SK-N-MC (cell line): ENCODE results near the gene DSP.

Experiments
- DNase-seq: peaks from one replicate; pipeline ENCODE4 v3.0.0-alpha.2; 2011; ENCODE audit warnings: low read depth, low spot score
- H3K27ac ChIP-seq: fragments of 200-600 bp; sonication (generic); 2 replicates; pipeline ENCODE4 v1.5.1; 2016; ENCODE audit warnings: mixed run types
- H3K36me3 ChIP-seq: fragments of 200-600 bp; sonication (generic); 2 replicates; pipeline ENCODE4 v1.6.1; 2017; ENCODE audit warnings: antibody characterized with exemption, low read length, mixed read lengths; ENCODE audit not compliant: insufficient read depth
- H3K4me3 ChIP-seq: fragments of 200-600 bp; sonication (generic); 2 replicates; pipeline ENCODE4 v1.5.1; 2016
- H3K9ac ChIP-seq: fragments of 200-600 bp; sonication (generic); 2 replicates; pipeline ENCODE4 v1.8.0; 2017; ENCODE audit warnings: mixed run types, mixed read lengths; ENCODE audit not compliant: insufficient read length
- H3K9me3 ChIP-seq: fragments of 200-600 bp; sonication (generic); 2 replicates; pipeline ENCODE4 v1.6.1; 2017; ENCODE audit warnings: low read depth, mild to moderate bottlenecking, antibody characterized with exemption, low read length, moderate library complexity, mixed read lengths
- EZH2 ChIP-seq: fragments of 200-600 bp; sonication (generic); IDR thresholded peaks from one replicate; pipeline ENCODE4 v1.6.1; 2017; ENCODE audit warnings: antibody characterized with exemption
- FOXP2 ChIP-seq: optimal IDR thresholded peaks from 2 replicates; pipeline ENCODE3; 2011; ENCODE audit warnings: mild to moderate bottlenecking, moderate library complexity; ENCODE audit not compliant: insufficient read depth; ENCODE audit errors: extremely low read length, control extremely low read depth
- POLR2AphosphoS5 ChIP-seq: IDR thresholded peaks from 2 replicates; pipeline ENCODE4 v1.6.1; 2012; ENCODE audit warnings: mild to moderate bottlenecking, low read depth, low read length, borderline replicate concordance

The DSP gene

GRCh38 chr6:7562769-7563168 is 21.3 kb downstream of the DSP start:
- Histone ChIP-seq H3K9ac (no peak overlapping the region), H3K27ac (no peak overlapping the region), H3K4me3 (no peak overlapping the region), H3K9me3 (no peaks in the 10 kb centered on the region), H3K36me3 (peaks cover 18% of the 10 kb centered on the region)
- DNase-seq, result no peak
- TF ChIP-seq EZH2 (no peak), POLR2AphosphoS5 (no peak), FOXP2 (no peak)

- Histone ChIP-seq H3K27ac (no peak overlapping the region), H3K4me3 (no peak overlapping the region)
- DNase-seq, result no peak
Observed at GRCh38 chr6:7566107-7566506, 24.6 kb downstream of the DSP start.

GRCh38 chr6:7566617-7567173 is 25.2 kb downstream of the DSP start:
- H3K27ac ChIP-seq, result no peak overlapping the region
- TF ChIP-seq EZH2 (no peak), FOXP2 (no peak), POLR2AphosphoS5 (no peak)
- no peak overlapping the region for H3K4me3 ChIP-seq
- DNase-seq, result no peak
- peaks cover 38% of the 10 kb centered on the region for H3K36me3 ChIP-seq
- H3K9me3 ChIP-seq, result no peaks in the 10 kb centered on the region
- H3K9ac ChIP-seq, result no peak overlapping the region

More at GRCh38 chr6:7566107-7566506, 24.6 kb downstream of the DSP start:
- TF ChIP-seq EZH2 (no peak), POLR2AphosphoS5 (no peak), FOXP2 (no peak)
- Histone ChIP-seq H3K36me3 (peaks cover 33% of the 10 kb centered on the region), H3K9me3 (no peaks in the 10 kb centered on the region), H3K9ac (no peak overlapping the region)

GRCh38 chr6:7568021-7568420 is 26.6 kb downstream of the DSP start:
- DNase-seq, result no peak
- TF ChIP-seq EZH2 (no peak), POLR2AphosphoS5 (no peak), FOXP2 (no peak)
- Histone ChIP-seq H3K36me3 (peaks cover 45% of the 10 kb centered on the region), H3K4me3 (no peak overlapping the region), H3K27ac (no peak overlapping the region), H3K9ac (no peak overlapping the region), H3K9me3 (no peaks in the 10 kb centered on the region)

- no peak overlapping the region for H3K4me3 ChIP-seq
- H3K9me3 ChIP-seq, result no peaks in the 10 kb centered on the region
- H3K27ac ChIP-seq, result no peak overlapping the region
- no peak overlapping the region for H3K9ac ChIP-seq
- DNase-seq, result no peak
- H3K36me3 ChIP-seq, result peaks cover 45% of the 10 kb centered on the region
- TF ChIP-seq POLR2AphosphoS5, result no peak
- TF ChIP-seq FOXP2, result no peak
- TF ChIP-seq EZH2, result no peak
Observed at GRCh38 chr6:7569082-7569481, 27.6 kb downstream of the DSP start.

GRCh38 chr6:7572213-7572943 is 30.9 kb downstream of the DSP start:
- Histone ChIP-seq H3K9me3 (no peaks in the 10 kb centered on the region), H3K36me3 (peaks cover 36% of the 10 kb centered on the region), H3K27ac (no peak overlapping the region), H3K9ac (no peak overlapping the region), H3K4me3 (no peak overlapping the region)
- TF ChIP-seq FOXP2, result no peak
- TF ChIP-seq EZH2, result no peak
- TF ChIP-seq POLR2AphosphoS5, result no peak
- DNase-seq, result no peak

GRCh38 chr6:7574500-7574899 is 33.0 kb downstream of the DSP start:
- DNase-seq, result no peak
- Histone ChIP-seq H3K27ac (no peak overlapping the region; the same call in 1 of the 2 replicates), H3K36me3 (peaks cover 19% of the 10 kb centered on the region; the same call in 1 of the 2 replicates), H3K4me3 (no peak overlapping the region), H3K9me3 (no peaks in the 10 kb centered on the region), H3K9ac (no peak overlapping the region)
- no peak for TF ChIP-seq POLR2AphosphoS5

GRCh38 chr6:7578516-7578915 is 37.0 kb downstream of the DSP start:
- no peak overlapping the region for H3K9ac ChIP-seq
- TF ChIP-seq FOXP2 (no peak), POLR2AphosphoS5 (no peak), EZH2 (no peak)
- H3K9me3 ChIP-seq, result no peaks in the 10 kb centered on the region
- no peak for DNase-seq
- no peak overlapping the region for H3K4me3 ChIP-seq
- H3K36me3 ChIP-seq, result peaks cover 27% of the 10 kb centered on the region; the same call in 1 of the 2 replicates
- H3K27ac ChIP-seq, result no peak overlapping the region
